OCI-LY1 (cell line): ENCODE data around the gene EFNB3.

Experiments
- H2AFZ ChIP-seq: fragments of 200-600 bp; sonication (generic), shearing (Covaris generic); 2 replicates; pipeline ENCODE4 v1.6.0; 2014; ENCODE audit warnings: antibody characterized with exemption, mild to moderate bottlenecking, low read length
- H3F3A ChIP-seq: fragments of 200-600 bp; sonication (generic), shearing (Covaris generic); 2 replicates; pipeline ENCODE4 v1.6.0; 2014; ENCODE audit warnings: mild to moderate bottlenecking, antibody characterized with exemption, low read length, moderate library complexity; ENCODE audit not compliant: insufficient read depth
- H3K27ac ChIP-seq: fragments of 200-600 bp; sonication (generic); 2 replicates; pipeline ENCODE4 v1.5.1; 2014; ENCODE audit warnings: low read length, mixed run types, mild to moderate bottlenecking, low read depth; ENCODE audit not compliant: poor library complexity, severe bottlenecking
- H3K27me3 ChIP-seq: fragments of 200-600 bp; sonication (generic); 2 replicates; pipeline ENCODE4 v1.6.0; 2014; ENCODE audit warnings: antibody characterized with exemption, mild to moderate bottlenecking, low read length, moderate library complexity; ENCODE audit not compliant: insufficient read depth
- H3K36me3 ChIP-seq: fragments of 200-600 bp; sonication (generic); 2 replicates; pipeline ENCODE4 v1.6.1; 2014; ENCODE audit warnings: mild to moderate bottlenecking, antibody characterized with exemption, low read length, moderate library complexity, mixed read lengths; ENCODE audit not compliant: insufficient read depth
- H3K4me1 ChIP-seq: fragments of 200-600 bp; sonication (generic); 2 replicates; pipeline ENCODE4 v1.5.1; 2014; ENCODE audit warnings: mild to moderate bottlenecking, low read length, moderate library complexity; ENCODE audit not compliant: insufficient read depth, severe bottlenecking
- H3K4me2 ChIP-seq: fragments of 200-600 bp; sonication (generic), shearing (Covaris generic); 2 replicates; pipeline ENCODE4 v1.6.1; 2014; ENCODE audit warnings: low read length
- H3K4me3 ChIP-seq: fragments of 200-600 bp; sonication (generic); 2 replicates; pipeline ENCODE4 v1.5.1; 2014; ENCODE audit warnings: low read length, low read depth, mild to moderate bottlenecking, mixed read lengths; ENCODE audit not compliant: poor library complexity, severe bottlenecking
- H3K79me2 ChIP-seq: fragments of 200-600 bp; shearing (Covaris generic); 2 replicates; pipeline ENCODE4 v1.6.1; 2016; ENCODE audit warnings: mixed run types, low read length, mixed read lengths; ENCODE audit not compliant: insufficient read depth
- H3K9ac ChIP-seq: fragments of 200-600 bp; sonication (generic), shearing (Covaris generic); 2 replicates; pipeline ENCODE4 v1.6.1; 2014; ENCODE audit warnings: mild to moderate bottlenecking, low read length, mixed read lengths
- H3K9me2 ChIP-seq: fragments of 200-600 bp; sonication (generic), shearing (Covaris generic); 2 replicates; pipeline ENCODE4 v1.6.1; 2014; ENCODE audit warnings: low read depth, mild to moderate bottlenecking, low read length, mixed read lengths
- H3K9me3 ChIP-seq: fragments of 200-600 bp; shearing (Covaris generic); 2 replicates; pipeline ENCODE4 v1.6.1; 2014; ENCODE audit warnings: low read length, mixed read lengths
- H4K20me1 ChIP-seq: fragments of 200-600 bp; sonication (generic), shearing (Covaris generic); 2 replicates; pipeline ENCODE4 v1.6.0; 2016; ENCODE audit warnings: mild to moderate bottlenecking, low read length; ENCODE audit not compliant: insufficient read depth
- EZH2 ChIP-seq: fragments of 200-600 bp; sonication (generic), shearing (Covaris generic); IDR thresholded peaks from 2 replicates; pipeline ENCODE4 v1.8.0; 2017; ENCODE audit warnings: borderline replicate concordance, mixed run types, mild to moderate bottlenecking, antibody characterized with exemption, low read length, moderate library complexity, mixed read lengths
- TF ChIP-seq, protein P1 (sequence below): fragments of 200-600 bp; sonication (generic), shearing (Covaris generic); IDR thresholded peaks from 2 replicates; pipeline ENCODE4 v1.5.1; 2017; ENCODE audit warnings: mild to moderate bottlenecking, antibody characterized with exemption, low read length, moderate library complexity, mixed read lengths

EFNB3 gene, protein sequence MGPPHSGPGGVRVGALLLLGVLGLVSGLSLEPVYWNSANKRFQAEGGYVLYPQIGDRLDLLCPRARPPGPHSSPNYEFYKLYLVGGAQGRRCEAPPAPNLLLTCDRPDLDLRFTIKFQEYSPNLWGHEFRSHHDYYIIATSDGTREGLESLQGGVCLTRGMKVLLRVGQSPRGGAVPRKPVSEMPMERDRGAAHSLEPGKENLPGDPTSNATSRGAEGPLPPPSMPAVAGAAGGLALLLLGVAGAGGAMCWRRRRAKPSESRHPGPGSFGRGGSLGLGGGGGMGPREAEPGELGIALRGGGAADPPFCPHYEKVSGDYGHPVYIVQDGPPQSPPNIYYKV

DNA sequence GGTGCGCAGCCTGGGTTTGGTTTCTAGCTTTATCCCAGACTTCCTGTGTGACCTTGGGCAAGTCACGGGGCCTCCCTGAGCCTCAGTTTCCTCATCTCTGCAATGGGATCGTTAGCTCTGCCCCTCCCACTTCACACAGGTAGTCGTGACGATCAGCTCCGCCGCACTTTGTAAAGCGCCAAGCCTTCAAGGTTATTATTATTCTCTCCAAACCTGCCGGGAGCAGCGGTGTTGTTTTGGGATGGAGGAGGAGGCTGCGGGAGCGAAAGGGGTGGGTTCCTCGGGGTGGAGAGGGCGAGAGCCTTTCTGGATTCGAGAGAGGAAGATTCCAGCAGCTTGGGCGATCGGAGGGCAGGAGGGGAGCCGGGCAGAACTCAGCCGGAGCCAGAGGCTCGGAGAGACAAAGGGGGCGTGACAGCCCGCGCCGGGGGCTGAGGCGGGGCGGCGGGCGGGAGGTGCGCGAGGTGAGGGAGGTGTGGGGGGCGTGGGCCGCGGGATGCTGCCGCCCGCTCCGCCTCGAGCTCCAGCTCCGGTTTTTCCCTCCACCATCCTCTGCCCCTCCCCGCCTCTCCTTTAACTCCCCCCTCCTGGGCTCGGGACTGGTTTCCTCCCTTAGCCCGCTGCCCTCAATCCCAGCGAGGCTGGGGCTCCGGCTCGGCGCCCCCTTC lies at the start of gene EFNB3:
EFNB3 (plus strand) TSS at position 602 of the 668 bp plus-strand sequence. CDS start 397 bp downstream, outside the sequence.
- TF ChIP-seq EZH2, result no peak
- TF ChIP-seq, protein P1, sequence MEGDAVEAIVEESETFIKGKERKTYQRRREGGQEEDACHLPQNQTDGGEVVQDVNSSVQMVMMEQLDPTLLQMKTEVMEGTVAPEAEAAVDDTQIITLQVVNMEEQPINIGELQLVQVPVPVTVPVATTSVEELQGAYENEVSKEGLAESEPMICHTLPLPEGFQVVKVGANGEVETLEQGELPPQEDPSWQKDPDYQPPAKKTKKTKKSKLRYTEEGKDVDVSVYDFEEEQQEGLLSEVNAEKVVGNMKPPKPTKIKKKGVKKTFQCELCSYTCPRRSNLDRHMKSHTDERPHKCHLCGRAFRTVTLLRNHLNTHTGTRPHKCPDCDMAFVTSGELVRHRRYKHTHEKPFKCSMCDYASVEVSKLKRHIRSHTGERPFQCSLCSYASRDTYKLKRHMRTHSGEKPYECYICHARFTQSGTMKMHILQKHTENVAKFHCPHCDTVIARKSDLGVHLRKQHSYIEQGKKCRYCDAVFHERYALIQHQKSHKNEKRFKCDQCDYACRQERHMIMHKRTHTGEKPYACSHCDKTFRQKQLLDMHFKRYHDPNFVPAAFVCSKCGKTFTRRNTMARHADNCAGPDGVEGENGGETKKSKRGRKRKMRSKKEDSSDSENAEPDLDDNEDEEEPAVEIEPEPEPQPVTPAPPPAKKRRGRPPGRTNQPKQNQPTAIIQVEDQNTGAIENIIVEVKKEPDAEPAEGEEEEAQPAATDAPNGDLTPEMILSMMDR, result no peak
- Histone ChIP-seq H3F3A (no peaks in the 10 kb centered on the region), H3K9ac (no peak within 1 kb of the TSS), H3K4me3 (peak within 1 kb of the TSS; percentile 5), H3K4me2 (peak within 1 kb of the TSS; percentile 33), H3K36me3 (peaks cover 18% of the 10 kb centered on the region), H4K20me1 (no peaks in the 10 kb centered on the region), H3K9me2 (no peaks in the 10 kb centered on the region), H3K9me3 (no peaks in the 10 kb centered on the region), H3K79me2 (no peaks in the 10 kb centered on the region), H3K27ac (no peak within 1 kb of the TSS), H3K27me3 (peaks cover 11% of the 10 kb centered on the region; the same call in 1 of the 2 replicates), H3K4me1 (peaks cover 12% of the 10 kb centered on the region), H2AFZ (no peak within 1 kb of the TSS)

DNA sequence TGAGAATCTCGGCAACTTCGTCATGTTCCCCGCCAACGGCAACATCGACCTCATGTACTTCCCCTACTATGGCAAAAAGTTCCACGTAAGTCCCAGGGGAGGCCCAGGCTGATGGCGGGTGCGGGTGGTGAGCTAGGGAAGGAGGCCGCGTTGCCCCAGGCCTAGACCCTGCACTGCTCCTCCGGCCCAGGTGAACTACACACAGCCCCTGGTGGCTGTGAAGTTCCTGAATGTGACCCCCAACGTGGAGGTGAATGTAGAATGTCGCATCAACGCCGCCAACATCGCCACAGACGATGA lies 49.5 kb upstream of the EFNB3 start:
- H3K36me3 ChIP-seq, result no peaks in the 10 kb centered on the region
- no peak for TF ChIP-seq EZH2
- TF ChIP-seq, protein P1, result no peak
- no peaks in the 10 kb centered on the region for H3F3A ChIP-seq

DNA sequence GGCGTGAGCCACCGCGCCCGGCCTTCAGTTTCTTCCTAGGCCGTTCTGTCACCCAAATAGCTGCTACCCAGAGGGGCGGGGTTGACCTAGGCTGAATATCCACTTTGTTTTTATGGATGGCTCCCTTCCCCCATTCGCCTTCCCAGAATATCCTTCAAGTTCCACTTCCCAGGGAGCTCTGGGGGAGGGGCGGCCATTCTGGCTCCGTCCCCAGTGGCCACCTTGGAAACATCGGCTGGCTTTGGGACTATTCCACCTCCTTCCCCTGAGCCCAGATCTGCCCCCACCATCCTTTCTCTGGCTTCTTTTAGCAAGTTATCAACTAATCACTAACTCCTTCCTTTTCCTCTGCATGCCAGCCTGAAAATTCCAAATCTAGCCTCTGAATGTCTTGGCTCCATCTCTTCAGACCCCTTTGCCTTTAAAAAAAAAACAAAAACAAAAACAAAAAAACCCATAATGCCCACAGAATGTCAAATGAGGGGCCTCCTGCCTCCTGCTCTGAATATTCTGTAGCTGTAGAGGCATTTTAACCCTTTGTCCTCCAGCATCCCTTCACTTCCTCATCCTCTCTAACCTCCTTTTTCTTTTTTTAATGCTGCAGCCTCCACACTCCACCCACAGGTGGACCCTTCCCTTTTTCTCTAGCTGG lies 47.9 kb upstream of the EFNB3 start:
- Histone ChIP-seq H3K9ac (no peak overlapping the region), H3K9me2 (no peaks in the 10 kb centered on the region), H3K79me2 (no peaks in the 10 kb centered on the region), H3K4me1 (no peaks in the 10 kb centered on the region), H3K36me3 (no peaks in the 10 kb centered on the region), H2AFZ (no peak overlapping the region), H3K27me3 (peaks cover 8% of the 10 kb centered on the region; the same call in 1 of the 2 replicates), H3K27ac (no peak overlapping the region), H3K4me2 (no peak overlapping the region), H3F3A (no peaks in the 10 kb centered on the region), H4K20me1 (no peaks in the 10 kb centered on the region), H3K4me3 (no peak overlapping the region), H3K9me3 (no peaks in the 10 kb centered on the region)
- TF ChIP-seq, protein P1, result no peak
- TF ChIP-seq EZH2, result no peak

More for the DNA sequence above, 49.5 kb upstream of the EFNB3 start:
- H3K27ac ChIP-seq, result no peak overlapping the region
- H4K20me1 ChIP-seq, result no peaks in the 10 kb centered on the region
- no peak overlapping the region for H3K9ac ChIP-seq
- no peaks in the 10 kb centered on the region for H3K9me3 ChIP-seq
- no peaks in the 10 kb centered on the region for H3K9me2 ChIP-seq
- peaks cover 11% of the 10 kb centered on the region for H3K4me1 ChIP-seq
- no peak overlapping the region for H3K4me3 ChIP-seq
- H3K27me3 ChIP-seq, result peaks cover 12% of the 10 kb centered on the region; the same call in 1 of the 2 replicates
- H2AFZ ChIP-seq, result no peak overlapping the region
- H3K79me2 ChIP-seq, result no peaks in the 10 kb centered on the region
- H3K4me2 ChIP-seq, result no peak overlapping the region
